Trophoblast cell (in vitro differentiated cells and primary cell): ENCODE results near the gene LACRT.

Source experiments
- DNase-seq, 2 donors: peaks; one replicate each; pipeline ENCODE4 v3.0.0-alpha.2; 2016
- H2AFZ ChIP-seq: 2 replicates; pipeline ENCODE4 v1.6.1; 2013; ENCODE audit warnings: low read length, moderate library complexity, mild to moderate bottlenecking; ENCODE audit not compliant: insufficient read depth, poor library complexity
- H2AK5ac ChIP-seq: 2 replicates; pipeline ENCODE4 v1.6.1; 2013; ENCODE audit warnings: mild to moderate bottlenecking, low read length
- H2BK120ac ChIP-seq: 2 replicates; pipeline ENCODE4 v1.6.1; 2013; ENCODE audit warnings: low read length, mild to moderate bottlenecking, moderate library complexity; ENCODE audit not compliant: insufficient read depth, poor library complexity
- H2BK12ac ChIP-seq: 2 replicates; pipeline ENCODE4 v1.6.1; 2013; ENCODE audit warnings: mild to moderate bottlenecking, low read length, moderate library complexity
- H2BK5ac ChIP-seq: 2 replicates; pipeline ENCODE4 v1.6.1; 2013; ENCODE audit warnings: low read length, low read depth, moderate library complexity, mild to moderate bottlenecking; ENCODE audit not compliant: poor library complexity
- H3K14ac ChIP-seq: 2 replicates; pipeline ENCODE4 v1.6.1; 2013; ENCODE audit warnings: mild to moderate bottlenecking, low read length
- H3K18ac ChIP-seq: 2 replicates; pipeline ENCODE4 v1.6.1; 2013; ENCODE audit warnings: mild to moderate bottlenecking, low read length
- H3K23ac ChIP-seq: 2 replicates; pipeline ENCODE4 v1.6.1; 2013; ENCODE audit warnings: low read length
- H3K27ac ChIP-seq: 2 replicates; pipeline ENCODE4 v1.5.1; 2013; ENCODE audit warnings: low read depth, mild to moderate bottlenecking, inconsistent platforms, low read length, moderate library complexity
- H3K27me3 ChIP-seq: 2 replicates; pipeline ENCODE4 v1.6.1; 2013; ENCODE audit warnings: inconsistent platforms, mild to moderate bottlenecking, low read length, moderate library complexity; ENCODE audit not compliant: insufficient read depth
- H3K36me3 ChIP-seq, 2 experiments: 1 replicate in 1 of 2; 2 replicates in 1 of 2; pipeline ENCODE4 v1.6.1; 2013; ENCODE audit warnings: low read length in 2 of 2, mild to moderate bottlenecking in 2 of 2, moderate library complexity in 1 of 2; ENCODE audit not compliant: insufficient read depth in 2 of 2, control insufficient read depth in 1 of 2
- H3K4ac ChIP-seq: 2 replicates; pipeline ENCODE4 v1.6.1; 2013; ENCODE audit warnings: low read depth, mild to moderate bottlenecking, low read length, moderate library complexity
- H3K4me1 ChIP-seq, 2 experiments: 1 replicate in 1 of 2; 2 replicates in 1 of 2; pipeline ENCODE4 v1.6.1; 2013; ENCODE audit warnings: low read length in 2 of 2, mild to moderate bottlenecking in 2 of 2, moderate library complexity in 1 of 2; ENCODE audit not compliant: insufficient read depth in 2 of 2, control insufficient read depth in 1 of 2
- H3K4me2 ChIP-seq: 2 replicates; pipeline ENCODE4 v1.6.1; 2013; ENCODE audit warnings: inconsistent platforms, mild to moderate bottlenecking, low read length, moderate library complexity
- H3K4me3 ChIP-seq: 2 replicates; pipeline ENCODE4 v1.5.1; 2013; ENCODE audit warnings: mild to moderate bottlenecking, low read depth, low read length, inconsistent platforms
- H3K79me1 ChIP-seq: one replicate; pipeline ENCODE4 v1.6.1; 2013; ENCODE audit warnings: low read length
- H3K79me2 ChIP-seq: 2 replicates; pipeline ENCODE4 v1.6.1; 2013; ENCODE audit warnings: low read length, mild to moderate bottlenecking; ENCODE audit not compliant: control insufficient read depth, insufficient read depth, poor library complexity
- H3K9ac ChIP-seq: 2 replicates; pipeline ENCODE4 v1.6.1; 2013; ENCODE audit warnings: mild to moderate bottlenecking, low read length
- H3K9me3 ChIP-seq: 2 replicates; pipeline ENCODE4 v1.6.1; 2013; ENCODE audit warnings: low read depth, mild to moderate bottlenecking, control low read depth, inconsistent platforms, low read length; ENCODE audit not compliant: insufficient read depth
- H4K12ac ChIP-seq: 2 replicates; pipeline ENCODE4 v1.6.1; 2013; ENCODE audit warnings: low read depth, mild to moderate bottlenecking, low read length, moderate library complexity
- H4K8ac ChIP-seq: 2 replicates; pipeline ENCODE4 v1.6.1; 2013; ENCODE audit warnings: low read depth, mild to moderate bottlenecking, low read length, moderate library complexity
- H4K91ac ChIP-seq: one replicate; pipeline ENCODE4 v1.6.1; 2013; ENCODE audit warnings: low read depth, mild to moderate bottlenecking, low read length, moderate library complexity
- WGBS: extraction: QIAGEN DNeasy Blood & Tissue Kit; methylation state at CpG from one replicate; pipeline ENCODE4 v1.1.7; 2013; ENCODE audit warnings: missing lambda C conversion rate; ENCODE audit not compliant: insufficient read length, insufficient coverage; ENCODE audit errors: extremely low coverage; 5-methylcytosine and 5-hydroxymethylcytosine counted together

LACRT gene

DNA sequence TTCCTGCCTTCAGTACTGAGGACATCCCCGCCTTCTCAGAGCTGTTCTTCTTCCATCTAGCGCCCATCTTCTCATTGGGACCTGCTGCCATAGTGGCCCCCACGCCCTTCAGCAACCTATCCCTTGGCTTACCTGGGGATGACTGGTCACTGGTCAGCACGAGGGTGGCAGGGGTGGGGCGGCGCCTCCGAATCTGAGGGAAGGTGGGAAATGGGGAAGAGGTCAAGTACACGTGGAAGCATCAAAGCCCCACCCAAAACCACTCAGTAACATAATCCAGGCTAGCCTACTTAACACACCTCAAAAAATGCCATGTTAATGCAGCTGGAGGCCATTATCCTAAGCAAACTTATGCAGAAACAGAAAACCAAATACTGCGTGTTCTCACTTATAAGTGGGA lies 50.6 kb downstream of the LACRT start:
- H3K14ac ChIP-seq, result no peak overlapping the region
- H2AFZ ChIP-seq, result no peak overlapping the region
- H4K8ac ChIP-seq, result no peak overlapping the region
- no peak overlapping the region for H3K18ac ChIP-seq
- H3K9me3 ChIP-seq, result no peaks in the 10 kb centered on the region
- H3K27ac ChIP-seq, result no peak overlapping the region
- no peaks in the 10 kb centered on the region for H3K36me3 ChIP-seq
- H4K12ac ChIP-seq, result no peak overlapping the region
- WGBS, result no CpG with 5 or more reads among the region's 9 CpGs
- no peak overlapping the region for H3K9ac ChIP-seq
- peaks cover 2 to 3% of the 10 kb centered on the region in 2 experiments for H3K4me1 ChIP-seq
- H3K4me2 ChIP-seq, result no peak overlapping the region
- H3K4ac ChIP-seq, result no peak overlapping the region
- no peak overlapping the region for H4K91ac ChIP-seq
- peaks cover 16% of the 10 kb centered on the region for H3K27me3 ChIP-seq
- peak overlapping the region; percentile 21 for H3K4me3 ChIP-seq
- H3K79me2 ChIP-seq, result no peaks in the 10 kb centered on the region
- no peaks in the 10 kb centered on the region for H3K79me1 ChIP-seq
- DNase-seq, result no peak
- H2BK5ac ChIP-seq, result no peak overlapping the region
- H3K23ac ChIP-seq, result no peak overlapping the region
- no peak overlapping the region for H2BK120ac ChIP-seq
- no peak overlapping the region for H2BK12ac ChIP-seq
- no peak overlapping the region for H2AK5ac ChIP-seq

DNA sequence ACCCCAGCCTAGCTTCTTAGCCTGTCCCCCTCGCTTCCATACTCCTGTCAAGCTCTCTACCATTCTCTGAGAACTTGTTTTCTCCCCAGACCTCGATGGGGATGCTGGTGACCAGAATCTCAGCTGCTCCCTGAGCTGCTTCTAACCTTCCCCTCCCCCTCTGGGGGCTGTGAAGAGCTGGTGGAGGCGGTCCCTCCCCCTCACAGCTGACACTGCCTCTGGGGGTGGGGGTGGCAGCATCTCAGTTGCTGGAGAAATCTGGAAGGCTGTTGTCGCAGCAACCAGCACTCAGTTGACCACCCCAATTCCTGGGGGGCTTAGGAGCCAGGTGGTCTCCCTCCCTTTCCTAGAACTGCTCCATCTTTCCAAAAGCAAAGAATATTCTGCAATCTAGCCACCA lies 51.0 kb downstream of the LACRT start:
- no peak overlapping the region for H2BK120ac ChIP-seq
- no peak overlapping the region for H3K4ac ChIP-seq
- H3K79me1 ChIP-seq, result no peaks in the 10 kb centered on the region
- no peak overlapping the region for H3K9ac ChIP-seq
- no peak overlapping the region for H2BK5ac ChIP-seq
- H3K27ac ChIP-seq, result no peak overlapping the region
- H3K23ac ChIP-seq, result no peak overlapping the region
- no peaks in the 10 kb centered on the region for H3K36me3 ChIP-seq
- H4K8ac ChIP-seq, result no peak overlapping the region
- no peak overlapping the region for H4K91ac ChIP-seq
- no peak overlapping the region for H2AK5ac ChIP-seq
- peaks cover 16% of the 10 kb centered on the region for H3K27me3 ChIP-seq
- H3K4me3 ChIP-seq, result no peak overlapping the region
- peaks cover 2 to 3% of the 10 kb centered on the region in 2 experiments for H3K4me1 ChIP-seq
- H3K4me2 ChIP-seq, result no peak overlapping the region
- no peak overlapping the region for H3K18ac ChIP-seq
- no peak overlapping the region for H3K14ac ChIP-seq
- H3K79me2 ChIP-seq, result no peaks in the 10 kb centered on the region
- WGBS, result no CpG with 5 or more reads among the region's 4 CpGs
- no peaks in the 10 kb centered on the region for H3K9me3 ChIP-seq
- no peak for DNase-seq
- H2AFZ ChIP-seq, result no peak overlapping the region
- H2BK12ac ChIP-seq, result no peak overlapping the region
- H4K12ac ChIP-seq, result no peak overlapping the region

DNA sequence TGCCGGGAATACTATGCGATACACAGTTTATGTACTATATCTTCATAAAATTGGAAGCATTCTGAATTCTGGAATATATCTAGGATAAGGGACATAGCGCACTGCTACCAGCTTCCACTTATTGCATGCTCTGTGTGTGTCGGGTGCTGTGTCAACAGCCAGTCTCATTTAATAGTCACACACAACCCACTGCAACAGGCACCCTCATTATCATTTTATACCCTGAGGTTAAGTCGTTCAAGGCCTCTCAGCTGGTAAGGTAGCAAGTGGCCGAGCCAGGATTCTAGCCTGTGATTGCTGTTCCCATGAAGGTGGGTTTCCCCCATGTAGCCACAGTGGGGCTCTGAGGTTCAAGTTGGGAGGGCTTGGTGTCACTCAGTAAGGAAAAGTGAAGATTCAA lies 53.3 kb downstream of the LACRT start:
- Histone ChIP-seq H3K27me3 (no peaks in the 10 kb centered on the region), H3K4me1 (no peaks in the 10 kb centered on the region), H2BK12ac (no peak overlapping the region), H3K4me3 (no peak overlapping the region), H2AFZ (no peak overlapping the region), H3K23ac (no peak overlapping the region), H3K18ac (no peak overlapping the region), H3K27ac (no peak overlapping the region), H2AK5ac (no peak overlapping the region), H3K9me3 (peaks cover 1% of the 10 kb centered on the region), H4K12ac (no peak overlapping the region), H3K79me1 (no peaks in the 10 kb centered on the region), H3K36me3 (no peaks in the 10 kb centered on the region), H3K4ac (no peak overlapping the region), H4K8ac (no peak overlapping the region), H3K9ac (no peak overlapping the region), H3K14ac (no peak overlapping the region), H4K91ac (no peak overlapping the region), H3K79me2 (no peaks in the 10 kb centered on the region), H2BK5ac (no peak overlapping the region), H3K4me2 (no peak overlapping the region), H2BK120ac (no peak overlapping the region)
- DNase-seq, result no peak
- WGBS, result no CpG with 5 or more reads among the region's 6 CpGs
